Osteoblast (primary cell): ENCODE data around the gene BRD3OS. TPM values are rescaled to one million over a fixed set of nuclear protein-coding genes. Genes with fewer than 3 reads are reported as not detected.

ENCODE experiments used
- DNase-seq: peaks from one replicate; pipeline ENCODE4 v3.0.0; 2011; ENCODE audit warnings: low spot score, mixed read lengths; ENCODE audit not compliant: insufficient read length; ENCODE audit errors: missing footprints
- H2AFZ ChIP-seq: 2 replicates; pipeline ENCODE4 v1.6.0; 2011; ENCODE audit warnings: mild to moderate bottlenecking, low read length
- H3K27ac ChIP-seq: 2 replicates; pipeline ENCODE4 v1.5.1; 2011; ENCODE audit warnings: mild to moderate bottlenecking, low read depth, low read length, moderate library complexity
- H3K27me3 ChIP-seq: 2 replicates; pipeline ENCODE4 v1.6.0; 2012; ENCODE audit warnings: mild to moderate bottlenecking, control low read depth, inconsistent platforms, low read length, moderate library complexity; ENCODE audit not compliant: insufficient read depth
- H3K36me3 ChIP-seq: 2 replicates; pipeline ENCODE4 v1.5.1; 2011; ENCODE audit warnings: mild to moderate bottlenecking, low read length, control low read depth, moderate library complexity; ENCODE audit not compliant: insufficient read depth
- H3K4me1 ChIP-seq: 2 replicates; pipeline ENCODE4 v1.5.1; 2011; ENCODE audit warnings: mild to moderate bottlenecking, low read length, control low read depth, moderate library complexity; ENCODE audit not compliant: insufficient read depth
- H3K4me2 ChIP-seq: 2 replicates; pipeline ENCODE4 v1.6.0; 2011; ENCODE audit warnings: mild to moderate bottlenecking, low read length; ENCODE audit not compliant: insufficient read depth
- H3K4me3 ChIP-seq: fragments of 200-600 bp; sonication (generic); 3 replicates; pipeline ENCODE4 v1.5.1; 2012; ENCODE audit warnings: mild to moderate bottlenecking, low read length, inconsistent platforms; ENCODE audit not compliant: insufficient read depth
- H3K79me2 ChIP-seq: 2 replicates; pipeline ENCODE4 v1.6.0; 2012; ENCODE audit warnings: mild to moderate bottlenecking, low read length, control low read depth, inconsistent platforms; ENCODE audit not compliant: insufficient read depth
- H3K9me3 ChIP-seq: 2 replicates; pipeline ENCODE4 v1.5.1; 2011; ENCODE audit warnings: low read depth, low read length, control low read depth
- H4K20me1 ChIP-seq: 2 replicates; pipeline ENCODE4 v1.6.0; 2012; ENCODE audit warnings: mild to moderate bottlenecking, low read length, control low read depth; ENCODE audit not compliant: insufficient read depth
- CTCF ChIP-seq: IDR thresholded peaks from 2 replicates; pipeline ENCODE4 v1.5.1; 2011; ENCODE audit warnings: mild to moderate bottlenecking, low read depth, low read length, moderate library complexity; ENCODE audit errors: extremely low read depth
- total RNA-seq: library from RNA; depleted of rRNA; stranded (reverse); fragments of >200 nt; gene quantifications from 2 replicates; pipeline ENCODE4 v1.2.3, GENCODE V29; 2012

The BRD3OS gene
- total RNA-seq, 1 donor, result 26.1 TPM

- H3K4me2 ChIP-seq, result no peak overlapping the region
- no peaks in the 10 kb centered on the region for H3K27me3 ChIP-seq
- H3K79me2 ChIP-seq, result peaks cover 81% of the 10 kb centered on the region
- H3K36me3 ChIP-seq, result no peaks in the 10 kb centered on the region
- no peak overlapping the region for H2AFZ ChIP-seq
- H3K4me1 ChIP-seq, result peaks cover 35% of the 10 kb centered on the region
- no peak for TF ChIP-seq CTCF
- DNase-seq, result peak; percentile 62
- no peak overlapping the region for H3K27ac ChIP-seq
- no peak overlapping the region for H3K4me3 ChIP-seq
- H4K20me1 ChIP-seq, result peaks cover 53% of the 10 kb centered on the region
- no peaks in the 10 kb centered on the region for H3K9me3 ChIP-seq
Measured at GRCh38 chr9:134063571-134064450, 38.5 kb downstream of the BRD3OS start.

DNA sequence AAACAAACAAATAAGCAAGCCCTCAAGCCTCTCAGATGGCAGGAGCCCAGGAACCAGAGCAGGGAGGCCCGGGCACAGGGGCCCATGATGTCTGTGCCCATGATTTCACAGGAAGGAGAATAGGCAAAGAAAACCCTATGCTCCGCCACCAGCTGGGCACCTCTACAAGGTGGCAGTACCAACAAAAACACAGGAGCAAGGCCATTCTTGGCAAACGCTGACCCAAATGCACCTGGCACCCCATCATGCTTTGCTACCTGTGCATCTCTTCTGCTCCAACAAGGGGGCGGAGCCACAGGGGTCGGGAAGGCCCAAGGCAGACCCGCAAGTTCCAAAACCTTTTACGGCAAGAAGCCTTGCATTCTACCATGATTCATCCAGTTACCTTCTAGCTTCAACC, 39.4 kb downstream of the BRD3OS start:
- peaks cover 26% of the 10 kb centered on the region for H3K4me1 ChIP-seq
- H3K27ac ChIP-seq, result no peak overlapping the region
- no peaks in the 10 kb centered on the region for H3K9me3 ChIP-seq
- peak; percentile 44 for DNase-seq
- H4K20me1 ChIP-seq, result peaks cover 50% of the 10 kb centered on the region
- no peak overlapping the region for H3K4me3 ChIP-seq
- H3K4me2 ChIP-seq, result no peak overlapping the region
- TF ChIP-seq CTCF, result no peak
- no peak overlapping the region for H2AFZ ChIP-seq
- H3K36me3 ChIP-seq, result no peaks in the 10 kb centered on the region
- peaks cover 7% of the 10 kb centered on the region for H3K27me3 ChIP-seq
- H3K79me2 ChIP-seq, result peaks cover 72% of the 10 kb centered on the region

- Histone ChIP-seq H3K4me1 (peaks cover 16% of the 10 kb centered on the region), H4K20me1 (peaks cover 42% of the 10 kb centered on the region), H2AFZ (peak overlapping the region; percentile 71), H3K27me3 (peaks cover 18% of the 10 kb centered on the region), H3K27ac (peak overlapping the region; percentile 62), H3K9me3 (no peaks in the 10 kb centered on the region), H3K79me2 (peaks cover 61% of the 10 kb centered on the region), H3K4me2 (peak overlapping the region; percentile 99), H3K36me3 (no peaks in the 10 kb centered on the region), H3K4me3 (peak overlapping the region; percentile 87)
- TF ChIP-seq CTCF, result no peak
- peak; percentile 99 for DNase-seq
Measured at GRCh38 chr9:134065612-134066419, 40.5 kb downstream of the BRD3OS start.

GRCh38 chr9:134066526-134066912, 41.2 kb downstream of the BRD3OS start:
- DNase-seq, result peak; percentile 94
- Histone ChIP-seq H3K4me3 (peak overlapping the region; percentile 87), H3K27me3 (peaks cover 25% of the 10 kb centered on the region), H3K27ac (peak overlapping the region; percentile 62), H2AFZ (peak overlapping the region; percentile 29), H3K4me1 (peaks cover 15% of the 10 kb centered on the region), H4K20me1 (peaks cover 39% of the 10 kb centered on the region), H3K79me2 (peaks cover 54% of the 10 kb centered on the region), H3K9me3 (no peaks in the 10 kb centered on the region), H3K4me2 (peak overlapping the region; percentile 99), H3K36me3 (no peaks in the 10 kb centered on the region)
- TF ChIP-seq CTCF, result no peak
